ENCODE results near the gene CPXM2.

CPXM2 gene

DNA sequence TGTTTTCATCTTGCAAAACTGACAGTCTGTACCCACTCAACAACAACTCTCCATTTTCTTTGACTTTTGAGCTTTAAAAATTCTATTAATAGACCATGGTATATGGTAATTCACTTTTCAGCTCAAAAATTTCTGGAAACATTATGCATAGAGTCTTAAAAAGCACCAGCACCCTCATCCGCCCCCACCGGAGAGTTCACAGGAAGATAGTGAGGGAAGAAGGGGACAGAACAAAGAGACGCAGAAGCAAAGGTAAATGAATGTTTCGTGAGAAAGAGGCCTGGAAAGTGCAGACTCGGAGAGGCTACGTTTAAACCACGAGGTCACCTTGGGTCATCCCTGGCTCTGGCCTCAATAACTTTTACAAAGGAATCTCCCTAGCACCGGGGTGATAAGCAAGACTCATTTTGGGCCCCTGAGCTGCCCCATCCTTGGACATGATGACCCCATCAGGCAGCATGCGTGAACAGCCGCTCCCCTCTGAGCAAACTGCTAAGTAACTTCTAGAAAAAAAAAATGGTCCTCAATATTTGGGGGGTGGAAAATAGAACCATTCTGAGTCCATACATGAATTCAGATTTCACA, 96.3 kb downstream of the CPXM2 start:
- DNase-seq, result no peak

- no peak for DNase-seq
Observed at GRCh38 chr10:123792248-123792978, 99.2 kb downstream of the CPXM2 start.

DNA sequence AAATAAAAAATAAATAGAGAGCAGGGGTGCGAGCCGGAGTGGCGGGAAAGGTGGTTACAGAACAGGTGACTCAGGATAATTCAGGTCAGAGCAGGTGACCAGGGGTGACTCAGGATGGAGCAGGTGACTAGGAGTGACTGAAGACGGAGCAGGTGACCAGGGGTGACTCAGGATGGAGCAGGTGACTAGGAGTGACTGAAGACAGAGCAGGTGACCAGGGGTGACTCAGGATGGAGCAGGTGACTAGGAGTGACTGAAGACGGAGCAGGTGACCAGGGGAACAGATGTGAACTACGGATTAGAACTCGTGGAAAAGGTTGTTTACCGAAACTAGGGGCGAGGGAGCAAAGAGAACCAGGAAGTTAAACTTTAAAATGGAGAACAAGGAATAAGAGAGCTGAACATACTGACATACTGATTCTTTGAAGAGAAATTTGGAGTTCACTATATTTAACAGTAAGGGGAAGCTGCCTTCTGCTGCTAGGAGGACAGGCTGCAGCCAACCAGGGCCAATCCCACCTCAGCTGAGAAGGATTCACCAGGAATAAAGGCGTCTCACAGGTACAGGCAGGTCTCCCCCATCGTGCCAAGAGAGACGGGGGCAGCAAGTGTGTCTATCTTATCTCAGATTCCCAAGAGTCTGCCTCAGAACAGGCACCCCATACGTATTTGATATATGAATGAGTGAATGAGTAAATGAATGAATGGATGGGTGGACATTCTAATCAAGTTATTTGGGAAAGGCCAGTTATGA, 101.3 kb downstream of the CPXM2 start:
- no peak for DNase-seq

DNA sequence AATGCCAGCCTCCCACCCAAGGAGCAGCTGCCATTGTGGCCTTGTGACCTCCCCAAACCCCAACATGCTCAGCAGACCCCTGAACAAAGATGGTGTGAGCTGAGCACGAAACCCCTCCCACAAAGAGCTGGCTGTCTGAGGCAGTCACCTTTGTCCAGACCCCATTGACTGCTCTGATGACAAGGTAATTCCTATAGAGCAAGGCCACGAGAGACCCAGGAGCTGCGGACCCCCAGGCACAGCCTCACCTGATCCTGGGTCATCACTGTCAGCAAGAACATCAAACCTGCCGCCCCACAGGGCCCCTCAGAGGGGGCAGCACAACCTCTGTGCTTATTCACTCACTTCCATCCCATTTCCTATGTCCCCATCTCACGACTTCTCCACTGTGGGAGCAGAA, 102.6 kb downstream of the CPXM2 start:
- DNase-seq, result no peak

DNA sequence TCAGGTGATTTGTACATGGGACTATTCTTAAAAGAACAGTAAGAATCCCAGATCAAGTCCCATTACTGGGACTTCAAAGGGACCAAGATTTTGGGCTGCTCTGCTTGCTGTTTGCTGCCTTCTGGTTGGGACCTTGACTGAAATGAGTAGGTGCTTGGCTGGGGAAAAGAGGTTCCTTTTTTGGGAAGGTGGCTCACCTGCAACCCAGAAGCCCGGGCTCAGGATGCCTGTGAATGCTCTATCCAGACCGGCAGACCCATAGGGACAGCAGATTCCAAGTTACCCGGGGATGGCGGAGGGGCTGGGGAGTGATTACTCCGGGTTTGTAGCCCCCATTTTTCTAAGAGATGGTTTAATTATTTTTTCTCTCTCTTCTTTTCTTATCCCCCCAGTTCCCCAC, 104.0 kb downstream of the CPXM2 start:
- no peak for DNase-seq

- no peak for DNase-seq
Observed at GRCh38 chr10:123786896-123787295, 104.7 kb downstream of the CPXM2 start.

GRCh38 chr10:123786306-123786705, 105.3 kb downstream of the CPXM2 start:
- no peak for DNase-seq

DNA sequence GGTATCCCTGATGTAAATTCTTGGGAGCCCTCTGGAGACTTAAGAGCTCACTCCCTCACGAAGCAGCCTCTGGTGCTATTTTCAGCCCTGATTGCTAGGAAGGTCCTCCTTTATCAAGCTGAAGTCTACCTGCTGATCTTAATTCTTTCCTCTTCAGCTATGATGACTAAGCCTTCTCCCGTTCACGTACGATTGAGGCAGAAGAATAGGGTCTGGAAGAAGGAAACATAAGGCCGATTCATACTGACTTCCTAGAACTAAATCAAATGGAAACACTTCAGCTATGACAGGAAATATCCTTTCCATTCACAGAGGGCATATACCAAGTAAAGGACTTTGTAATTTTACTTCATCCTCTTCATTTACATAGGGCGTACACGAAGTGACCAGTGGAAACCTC, 107.0 kb downstream of the CPXM2 start:
- DNase-seq, result no peak

- no peak for DNase-seq
Observed at GRCh38 chr10:123784216-123784615, 107.4 kb downstream of the CPXM2 start.

DNA sequence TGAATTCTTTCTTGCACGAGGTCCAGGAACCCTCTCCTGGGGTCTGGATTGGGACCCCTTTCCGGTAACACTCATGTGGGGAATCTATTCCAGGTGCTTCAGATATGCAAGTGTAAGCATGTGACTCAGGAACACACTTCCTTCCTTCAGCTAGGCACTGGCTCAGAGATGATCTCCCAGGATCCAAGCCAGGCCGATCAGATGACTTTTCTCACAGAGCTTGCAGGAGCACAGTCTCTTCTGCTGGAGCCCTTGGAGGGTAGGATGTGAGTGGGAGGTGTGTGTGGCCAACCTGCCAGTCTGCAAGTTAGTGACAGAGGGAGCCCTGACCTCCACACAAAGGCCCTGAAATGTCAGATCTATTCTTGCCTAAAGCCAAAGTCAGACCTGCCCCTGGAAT, 108.3 kb downstream of the CPXM2 start:
- DNase-seq, result no peak

DNA sequence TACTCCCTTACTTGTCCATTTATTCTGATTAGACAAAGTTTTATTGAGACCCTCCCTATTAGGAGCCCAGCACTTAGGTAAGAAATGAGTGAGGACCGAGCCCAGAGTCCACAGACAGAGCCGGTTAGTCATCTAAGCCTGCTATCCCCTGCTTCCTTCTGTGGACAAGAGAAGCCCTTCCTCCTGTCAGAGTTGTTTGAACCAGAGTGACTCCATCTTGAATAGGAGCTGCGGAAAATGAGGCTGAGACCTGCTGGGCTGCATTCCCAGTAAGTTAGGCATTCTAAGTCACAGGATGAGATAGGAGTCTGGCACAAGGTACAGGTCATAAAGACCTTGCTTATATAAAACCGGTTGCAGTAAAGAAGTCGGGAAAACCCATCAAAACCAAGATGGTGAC, 109.1 kb downstream of the CPXM2 start:
- DNase-seq, result no peak

DNA sequence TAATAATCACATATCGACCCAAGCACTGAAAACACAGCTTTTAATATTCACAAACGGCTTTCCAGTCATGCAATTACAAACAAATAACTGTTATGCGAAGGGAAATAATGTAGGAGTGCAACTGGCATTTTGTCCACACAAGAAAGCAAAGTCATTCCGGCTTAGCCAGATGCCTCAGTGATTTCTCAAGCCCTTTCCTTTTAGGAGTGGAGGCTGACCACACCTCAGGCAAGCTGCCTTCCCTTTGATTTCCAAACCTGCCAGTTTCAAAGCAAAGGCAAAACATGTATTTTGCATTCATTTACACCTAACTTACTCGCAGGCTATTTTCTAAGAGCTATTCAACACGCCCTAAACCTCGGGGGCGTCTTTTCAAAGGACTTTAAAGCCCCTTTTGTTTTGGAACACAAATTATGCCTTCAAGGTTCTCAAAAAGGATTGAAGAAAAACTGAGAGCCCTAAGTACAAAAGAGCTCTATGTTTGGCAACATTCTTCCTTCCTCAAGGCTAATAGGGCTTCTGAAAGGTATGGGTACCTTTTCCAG, 109.6 kb downstream of the CPXM2 start:
- no peak for DNase-seq

DNA sequence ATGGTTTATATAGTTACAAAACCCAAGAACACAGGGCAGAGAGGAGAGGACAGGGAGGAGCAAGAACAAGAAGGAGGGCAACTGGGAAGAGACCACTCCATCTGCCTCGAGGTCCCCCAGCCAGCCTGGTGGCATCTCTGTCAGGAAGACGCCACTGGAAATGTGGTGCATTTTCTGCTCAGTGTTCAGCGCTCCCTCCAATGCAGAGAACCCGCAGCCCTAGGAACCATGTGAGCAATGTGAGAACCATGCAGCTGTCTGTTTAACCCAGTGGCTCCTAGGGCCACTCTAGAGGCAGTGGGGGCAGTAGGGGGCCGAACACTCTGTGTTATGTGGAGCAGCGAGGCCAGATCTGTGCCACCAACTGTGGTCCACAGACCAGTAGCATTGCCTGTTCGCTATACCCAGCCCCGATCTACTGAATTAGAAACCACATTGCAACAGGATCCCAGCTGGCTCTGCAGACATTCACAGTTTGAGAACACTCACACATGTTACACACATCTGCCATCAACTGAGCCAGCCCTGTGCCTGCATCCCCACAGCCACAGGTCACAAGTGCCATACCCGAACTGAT, 110.2 kb downstream of the CPXM2 start:
- no peak for DNase-seq

DNA sequence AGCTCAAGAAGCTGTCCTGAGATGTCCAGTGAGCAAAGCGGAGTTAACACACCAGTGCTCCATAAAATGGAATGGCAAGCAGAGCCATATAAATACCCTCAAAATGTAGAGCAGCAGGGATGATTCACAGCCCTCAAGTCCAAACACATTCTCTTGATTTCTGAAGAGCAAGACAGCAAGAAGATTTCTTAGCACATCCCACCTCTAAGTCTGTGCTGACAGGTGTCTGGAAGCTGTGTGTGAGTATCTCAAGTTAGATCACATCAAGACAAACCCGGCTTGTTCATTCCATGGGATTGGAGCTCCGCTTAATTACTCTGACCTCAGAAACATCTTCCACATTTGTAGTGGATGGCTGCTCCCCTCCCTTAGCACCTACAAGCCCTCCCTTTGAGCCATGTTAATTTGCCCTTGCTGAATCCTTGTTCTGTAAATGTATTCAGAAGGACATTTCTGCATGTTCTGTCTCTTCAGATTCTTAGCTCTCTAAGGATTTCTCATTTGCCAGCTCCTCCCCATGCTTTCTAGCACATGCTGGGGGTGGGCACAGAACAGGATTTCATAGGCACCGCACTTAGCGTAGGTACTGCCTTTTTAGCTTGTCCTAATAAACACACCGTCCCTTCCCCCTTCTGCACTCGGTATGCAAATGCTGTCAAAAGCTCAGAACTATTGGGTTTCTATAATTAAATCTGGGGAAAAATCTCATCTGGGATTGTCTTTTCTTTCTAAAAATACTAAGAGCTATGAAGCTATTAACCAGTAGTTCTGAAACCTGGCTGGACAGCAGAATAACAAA, 112.7 kb downstream of the CPXM2 start:
- DNase-seq, result no peak

GRCh38 chr10:123777881-123778280, 113.7 kb downstream of the CPXM2 start:
- no peak for DNase-seq

DNA sequence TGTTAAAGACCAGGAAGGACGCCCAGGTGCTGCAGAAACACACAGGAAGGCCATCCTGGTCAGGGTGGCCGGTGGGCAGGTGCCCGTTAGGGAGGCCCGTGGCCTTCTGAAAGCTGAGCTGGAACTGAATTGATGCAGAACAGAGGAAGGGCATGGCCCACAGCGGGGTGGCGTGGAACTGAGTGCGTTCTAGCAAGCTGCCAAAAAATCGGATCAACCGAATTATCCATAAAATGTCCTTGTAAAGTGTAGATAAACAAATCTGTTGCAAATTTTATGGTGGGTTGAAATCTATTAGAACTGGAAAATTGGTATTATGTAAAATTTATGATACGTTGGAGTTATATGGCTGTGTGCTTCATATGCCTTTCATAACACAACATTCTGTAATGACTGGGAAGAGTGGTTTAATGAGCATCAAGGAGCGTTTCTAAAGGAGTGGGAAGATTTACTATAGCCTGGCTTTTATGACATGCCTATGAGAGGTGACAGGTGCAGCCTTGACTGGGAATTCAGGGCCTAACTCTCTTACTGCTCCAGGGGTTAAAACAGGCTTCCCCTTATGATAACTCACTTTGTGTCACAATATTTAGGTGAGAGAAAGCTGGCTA, 117.4 kb downstream of the CPXM2 start:
- no peak for DNase-seq

- no peak for DNase-seq
Observed at GRCh38 chr10:123772645-123773508, 118.7 kb downstream of the CPXM2 start.

GRCh38 chr10:123771877-123772644, 119.5 kb downstream of the CPXM2 start:
- no peak for DNase-seq

DNA sequence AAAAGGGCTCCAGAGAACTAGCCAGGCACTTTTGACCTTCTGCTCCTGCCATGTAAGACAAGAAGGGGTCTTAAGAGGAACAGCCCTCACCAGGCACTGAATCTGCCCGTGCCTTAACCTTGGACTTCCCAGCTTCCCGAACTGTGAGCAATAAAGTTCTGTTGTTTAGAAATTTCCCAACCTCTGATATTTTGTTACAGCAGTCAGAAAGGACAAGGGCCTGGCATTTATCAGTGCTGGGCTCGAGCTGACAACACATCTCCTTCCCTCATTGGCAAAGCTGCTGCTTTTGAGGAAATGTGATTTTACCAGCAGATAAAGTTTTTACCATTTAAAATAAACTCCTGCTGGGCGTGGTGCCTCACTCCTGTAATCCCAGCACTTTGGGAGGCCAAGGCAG, 122.0 kb downstream of the CPXM2 start:
- no peak for DNase-seq

- DNase-seq, result no peak
Observed at GRCh38 chr10:123766761-123767160, 124.8 kb downstream of the CPXM2 start.

Data from stimulated activated CD4-positive, alpha-beta T cell treated with anti-CD3 and anti-CD28 coated beads, Interleukin-12 subunit alpha, Interleukin-12 subunit beta, amount 100 ng/mL, for 4 hours (primary cell).